WTC11 (cell line): ENCODE measurements around the gene VWDE. TPM values are rescaled to one million over a fixed set of nuclear protein-coding genes. Genes with fewer than 3 reads are reported as not detected.
"Not testable (repeated sequence)": the region's sequence is repeated elsewhere in the genome, so short reads cannot be mapped to it uniquely, and the experiment has no call there.

Experiments used
- ATAC-seq: fragments of 200-7000 bp; cut with Tn5 transposase; 2 replicates; pipeline ENCODE4 v1.10.0; 2021; ENCODE audit warnings: mild to moderate bottlenecking, moderate library complexity
- CTCF ChIA-PET: fragments of 300-600 bp; sonication (Branson Sonifier 250); formaldehyde crosslinking; loops from one replicate; lab custom pipeline; 2021; ENCODE audit warnings: antibody characterized with exemption; lab: Charles Lee
- POLR2A ChIA-PET: fragments of 350-600 bp; sonication (Branson Sonifier 250); formaldehyde crosslinking; loops from one replicate; lab custom pipeline; 2021; ENCODE audit warnings: antibody characterized with exemption; lab: Charles Lee
- DNase-seq: peaks from one replicate; pipeline ENCODE4 v3.0.0; 2021; ENCODE audit warnings: low spot score
- H3K27ac Mint-ChIP-seq: 2 replicates; pipeline ENCODE4 v1.8.0; 2021; ENCODE audit warnings: mixed read lengths
- H3K27me3 Mint-ChIP-seq: 2 replicates; pipeline ENCODE4 v1.8.0; 2021; ENCODE audit warnings: low read depth, mild to moderate bottlenecking, moderate library complexity, mixed read lengths
- H3K36me3 Mint-ChIP-seq: 2 replicates; pipeline ENCODE4 v1.8.0; 2021; ENCODE audit warnings: mixed read lengths
- H3K4me1 Mint-ChIP-seq: 2 replicates; pipeline ENCODE4 v1.8.0; 2022; ENCODE audit warnings: mixed read lengths
- H3K4me3 Mint-ChIP-seq: 2 replicates; pipeline ENCODE4 v1.8.0; 2021; ENCODE audit warnings: mild to moderate bottlenecking, moderate library complexity, mixed read lengths
- H3K9me3 Mint-ChIP-seq: 2 replicates; pipeline ENCODE4 v1.8.0; 2021; ENCODE audit warnings: mixed read lengths
- AFF4 ChIP-seq: sonication (generic); formaldehyde crosslinking; IDR thresholded peaks from 2 replicates; pipeline ENCODE4 v1.8.1; 2023; ENCODE audit warnings: mild to moderate bottlenecking, missing genetic modification reagents, borderline replicate concordance
- ATF3 ChIP-seq: sonication (generic); formaldehyde crosslinking; conservative IDR thresholded peaks from 2 replicates; pipeline ENCODE4 v1.8.1; 2022; ENCODE audit warnings: mild to moderate bottlenecking, missing genetic modification reagents
- CBFB ChIP-seq: sonication (generic); formaldehyde crosslinking; IDR thresholded peaks from 2 replicates; pipeline ENCODE4 v1.8.1; 2022; ENCODE audit warnings: mild to moderate bottlenecking, low read depth, missing genetic modification reagents
- CREB1 ChIP-seq: sonication (generic); formaldehyde crosslinking; IDR thresholded peaks from 2 replicates; pipeline ENCODE4 v1.8.0; 2023; ENCODE audit warnings: mild to moderate bottlenecking, missing genetic modification reagents
- E2F4 ChIP-seq: sonication (generic); formaldehyde crosslinking; IDR thresholded peaks from 2 replicates; pipeline ENCODE4 v1.8.1; 2022; ENCODE audit warnings: low read depth, mild to moderate bottlenecking, moderate library complexity, missing genetic modification reagents, borderline replicate concordance
- ESRRA ChIP-seq: sonication (generic); formaldehyde crosslinking; IDR thresholded peaks from 2 replicates; pipeline ENCODE4 v1.8.1; 2022; ENCODE audit warnings: mild to moderate bottlenecking, missing genetic modification reagents, borderline replicate concordance
- GABPB1 ChIP-seq: sonication (generic); formaldehyde crosslinking; IDR thresholded peaks from 2 replicates; pipeline ENCODE4 v1.8.1; 2023; ENCODE audit warnings: mild to moderate bottlenecking, missing genetic modification reagents
- MAX ChIP-seq: sonication (generic); formaldehyde crosslinking; IDR thresholded peaks from 2 replicates; pipeline ENCODE4 v1.8.0; 2022; ENCODE audit warnings: mild to moderate bottlenecking, missing genetic modification reagents
- MYBL2 ChIP-seq: sonication (generic); formaldehyde crosslinking; IDR thresholded peaks from 2 replicates; pipeline ENCODE4 v1.8.1; 2023; ENCODE audit warnings: mild to moderate bottlenecking, moderate library complexity, missing genetic modification reagents
- NFE2L1 ChIP-seq: sonication (generic); formaldehyde crosslinking; IDR thresholded peaks from 2 replicates; pipeline ENCODE4 v1.8.1; 2023; ENCODE audit warnings: missing genetic modification reagents
- NFYB ChIP-seq: sonication (generic); formaldehyde crosslinking; conservative IDR thresholded peaks from 2 replicates; pipeline ENCODE4 v1.8.0; 2022; ENCODE audit warnings: low read depth, missing genetic modification reagents
- NR3C1 ChIP-seq: sonication (generic); formaldehyde crosslinking; conservative IDR thresholded peaks from 2 replicates; pipeline ENCODE4 v1.8.1; 2023; ENCODE audit warnings: low read depth, mild to moderate bottlenecking, missing genetic modification reagents
- SMAD4 ChIP-seq: sonication (generic); formaldehyde crosslinking; IDR thresholded peaks from 2 replicates; pipeline ENCODE4 v1.8.0; 2022; ENCODE audit warnings: mild to moderate bottlenecking, missing genetic modification reagents
- SOX15 ChIP-seq: fragments of 250-450 bp; sonication (Bioruptor Pico); IDR thresholded peaks from 2 replicates; pipeline ENCODE4 v1.9.0; 2021; ENCODE audit warnings: mild to moderate bottlenecking
- TEAD4 ChIP-seq: sonication (generic); formaldehyde crosslinking; IDR thresholded peaks from 2 replicates; pipeline ENCODE4 v1.8.0; 2022; ENCODE audit warnings: mild to moderate bottlenecking, missing genetic modification reagents
- TP53 ChIP-seq: sonication (generic); formaldehyde crosslinking; IDR thresholded peaks from 2 replicates; pipeline ENCODE4 v1.8.1; 2023; ENCODE audit warnings: mild to moderate bottlenecking, missing genetic modification reagents
- USF2 ChIP-seq: sonication (generic); formaldehyde crosslinking; IDR thresholded peaks from 2 replicates; pipeline ENCODE4 v1.8.1; 2023; ENCODE audit warnings: mild to moderate bottlenecking, missing genetic modification reagents, moderate library complexity
- ZNF121 ChIP-seq: sonication (generic); formaldehyde crosslinking; IDR thresholded peaks from 2 replicates; pipeline ENCODE4 v1.8.0; 2023; ENCODE audit warnings: missing genetic modification reagents
- ZNF281 ChIP-seq: sonication (generic); formaldehyde crosslinking; IDR thresholded peaks from 2 replicates; pipeline ENCODE4 v1.8.0; 2023; ENCODE audit warnings: mild to moderate bottlenecking, missing genetic modification reagents
- ZNF512 ChIP-seq: sonication (generic); formaldehyde crosslinking; IDR thresholded peaks from 2 replicates; pipeline ENCODE4 v1.8.1; 2022; ENCODE audit warnings: missing genetic modification reagents, borderline replicate concordance
- total RNA-seq: library from RNA; stranded (reverse); gene quantifications from 3 replicates; pipeline ENCODE4 v1.2.3, GENCODE V29; 2021

VWDE gene
- total RNA-seq, 1 experiment from 2014 or later: 21.0 TPM

- TF ChIP-seq SOX15 (CRISPR knock-in tag): no peak
- TF ChIP-seq CREB1 (CRISPR knock-in tag): no peak
- TF ChIP-seq GABPB1 (CRISPR knock-in tag): no peak
- TF ChIP-seq E2F4 (CRISPR knock-in tag): no peak
- no peak for TF ChIP-seq ESRRA (CRISPR knock-in tag)
- TF ChIP-seq AFF4 (CRISPR knock-in tag): 0 out of 2 replicates have a peak, but pooled peaks have one; percentile 85
- no peak for TF ChIP-seq NR3C1 (CRISPR knock-in tag)
- TF ChIP-seq SMAD4 (CRISPR knock-in tag): no peak
- TF ChIP-seq TP53 (CRISPR knock-in tag): no peak
- TF ChIP-seq MYBL2 (CRISPR knock-in tag): no peak
- no peak for TF ChIP-seq ATF3
- no peak for TF ChIP-seq NFYB (CRISPR knock-in tag)
- TF ChIP-seq MAX (CRISPR knock-in tag): peak; percentile 74
- no peak for TF ChIP-seq NFE2L1 (CRISPR knock-in tag)
- TF ChIP-seq USF2: no peak
- TF ChIP-seq TEAD4 (CRISPR knock-in tag): no peak
- TF ChIP-seq CBFB (CRISPR knock-in tag): 0 out of 2 replicates have a peak, but pooled peaks have one; percentile 83
- no peak for TF ChIP-seq ZNF121 (CRISPR knock-in tag)
- no peak for TF ChIP-seq ZNF512 (CRISPR knock-in tag)
- TF ChIP-seq ZNF281 (CRISPR knock-in tag): no peak
These were observed at the start of gene VWDE (continued) for GRCh38 chr7:12403287-12404181.

- H3K27me3 Mint-ChIP-seq, ATAC-seq, H3K27ac Mint-ChIP-seq, H3K4me3 Mint-ChIP-seq, POLR2A ChIA-PET, DNase-seq: not testable (repeated sequence)
- Mint-ChIP-seq H3K9me3 (peaks cover 31% of the 10 kb centered on the region), H3K36me3 (peaks cover 24% of the 10 kb centered on the region), H3K4me1 (peaks cover 24% of the 10 kb centered on the region)
- CTCF ChIA-PET: interaction anchor here (1.2 kb wide), 1 partner anchor 17 kb away, joined by 3 read pairs; no protein-coding TSS in a partner anchor
These were observed 49.5 kb upstream of the VWDE start for GRCh38 chr7:12453136-12453535.
